TTC549 (cell line): ENCODE data around the gene TFF3.

Experiments used
- FAIRE-seq: peaks from 2 replicates; lab custom pipeline; 2012; peaks lifted over from hg19 to GRCh38; lab: Jason Lieb, UNC

Gene TFF3

GRCh38 chr21:42315296-42315891, at the start of gene TFF3:
TSS of gene TFF3 (minus strand) at chr21:42315409. CDS start at chr21:42315374, 35 bp downstream.
- FAIRE-seq, result no peak

- no peak for FAIRE-seq
These were observed 49.2 kb upstream of the TFF3 start for GRCh38 chr21:42364304-42364865.

- no peak for FAIRE-seq
These were observed 48.1 kb upstream of the TFF3 start for GRCh38 chr21:42363312-42363711.

GRCh38 chr21:42362700-42363099, 47.5 kb upstream of the TFF3 start:
- FAIRE-seq, result no peak

GRCh38 chr21:42362198-42362597, 47.0 kb upstream of the TFF3 start:
- no peak for FAIRE-seq

GRCh38 chr21:42361286-42361685, 46.1 kb upstream of the TFF3 start:
- FAIRE-seq, result no peak

- no peak for FAIRE-seq
These were observed 45.1 kb upstream of the TFF3 start for GRCh38 chr21:42360317-42360716.

- no peak for FAIRE-seq
These were observed 43.7 kb upstream of the TFF3 start for GRCh38 chr21:42358937-42359336.

GRCh38 chr21:42358261-42358660, 43.1 kb upstream of the TFF3 start:
- no peak for FAIRE-seq

GRCh38 chr21:42357307-42357706, 42.1 kb upstream of the TFF3 start:
- FAIRE-seq, result no peak

GRCh38 chr21:42356650-42357049, 41.4 kb upstream of the TFF3 start:
- no peak for FAIRE-seq

- FAIRE-seq, result no peak
These were observed 40.8 kb upstream of the TFF3 start for GRCh38 chr21:42356046-42356445.

GRCh38 chr21:42353623-42354022, 38.4 kb upstream of the TFF3 start:
- FAIRE-seq, result no peak

- FAIRE-seq, result no peak
These were observed 37.4 kb upstream of the TFF3 start for GRCh38 chr21:42352441-42353095.

- no peak for FAIRE-seq
These were observed 36.6 kb upstream of the TFF3 start for GRCh38 chr21:42351626-42352440.

GRCh38 chr21:42350927-42351426, 35.8 kb upstream of the TFF3 start, which contains the start of gene TFF2:
TSS of gene TFF2 (minus strand) at chr21:42350994. CDS start at chr21:42350957, 37 bp downstream.
- no peak for FAIRE-seq

- no peak for FAIRE-seq
These were observed 35.2 kb upstream of the TFF3 start for GRCh38 chr21:42350318-42350910.

- no peak for FAIRE-seq
These were observed 34.5 kb upstream of the TFF3 start for GRCh38 chr21:42349420-42350317.

GRCh38 chr21:42348762-42349161, 33.6 kb upstream of the TFF3 start:
- no peak for FAIRE-seq

- no peak for FAIRE-seq
These were observed 32.6 kb upstream of the TFF3 start for GRCh38 chr21:42347601-42348327.
